Stimulated activated CD4-positive, alpha-beta T cell treated with anti-CD3 and anti-CD28 coated beads, Interleukin-1b, Interleukin-23, amount 100 ng/mL, for 4 hours (primary cell): ENCODE data around the gene ZBTB8OS.

Experiments used
- DNase-seq, 2 donors: peaks; one replicate each; pipeline ENCODE4 v3.0.0-alpha.2; 2020; ENCODE audit warnings: low read depth in 2 of 2

ZBTB8OS gene

GRCh38 chr1:32611859-32612188 is 38.5 kb downstream of the ZBTB8OS start:
- DNase-seq: no peak

- no peak for DNase-seq
These were observed 41.2 kb downstream of the ZBTB8OS start for GRCh38 chr1:32609180-32609579.

- DNase-seq: no peak
These were observed 43.6 kb downstream of the ZBTB8OS start for GRCh38 chr1:32606565-32607371.

GRCh38 chr1:32605711-32606424 is 44.5 kb downstream of the ZBTB8OS start:
- DNase-seq: no peak

GRCh38 chr1:32600034-32600433 is 50.3 kb downstream of the ZBTB8OS start:
- DNase-seq: no peak

- DNase-seq: no peak
These were observed 57.4 kb downstream of the ZBTB8OS start for GRCh38 chr1:32592943-32593342.

GRCh38 chr1:32580348-32581017 is 69.9 kb downstream of the ZBTB8OS start:
- DNase-seq: no peak
